B cell (primary cell): ENCODE results near the gene RNF11.

Experiments
- EZH2 ChIP-seq: IDR thresholded peaks from 2 replicates; pipeline ENCODE4 v1.6.1; 2012; ENCODE audit warnings: borderline replicate concordance, low read depth, mild to moderate bottlenecking, moderate library complexity, low read length; ENCODE audit not compliant: insufficient read depth, poor library complexity, severe bottlenecking
- TF ChIP-seq, protein P1 (sequence below): fragments of 200-600 bp; IDR thresholded peaks from one replicate; pipeline ENCODE4 v1.8.0; 2022; ENCODE audit warnings: antibody characterized with exemption, mild to moderate bottlenecking

DNA sequence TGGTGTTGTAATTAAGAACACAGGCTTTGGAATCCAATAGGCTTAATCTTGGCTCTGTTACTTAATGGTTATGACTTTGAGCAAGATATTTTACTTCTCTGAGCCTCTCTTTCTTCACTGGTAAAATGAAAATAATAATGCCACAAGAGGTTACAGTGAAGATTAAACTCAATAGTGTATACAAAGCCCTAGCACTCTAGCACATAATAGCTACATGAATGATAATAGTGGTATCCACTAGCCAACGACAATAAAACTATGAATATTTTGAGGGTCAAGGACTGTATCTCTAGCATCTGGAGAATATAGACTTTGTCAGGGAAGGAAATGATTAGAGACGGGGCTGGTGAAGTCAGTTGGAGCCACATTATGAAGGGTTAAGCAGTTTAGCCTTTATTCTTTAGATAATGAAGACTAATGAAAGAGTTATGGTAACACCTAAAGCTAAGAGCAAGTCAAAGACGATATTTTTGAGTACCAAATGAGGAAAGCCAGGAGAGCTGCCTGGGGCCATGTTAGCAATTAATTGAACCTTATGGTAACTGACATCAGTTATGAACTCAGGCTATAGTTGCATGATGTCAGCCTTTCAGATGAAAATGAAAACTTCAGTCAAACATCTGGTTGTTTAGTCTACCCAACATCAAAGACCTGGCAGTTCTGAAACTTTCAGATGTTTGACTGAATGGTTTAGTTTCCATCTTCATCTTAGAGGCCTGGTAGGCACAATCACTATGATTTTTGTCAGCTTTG, 32.8 kb upstream of the RNF11 start:
- TF ChIP-seq, protein P1, sequence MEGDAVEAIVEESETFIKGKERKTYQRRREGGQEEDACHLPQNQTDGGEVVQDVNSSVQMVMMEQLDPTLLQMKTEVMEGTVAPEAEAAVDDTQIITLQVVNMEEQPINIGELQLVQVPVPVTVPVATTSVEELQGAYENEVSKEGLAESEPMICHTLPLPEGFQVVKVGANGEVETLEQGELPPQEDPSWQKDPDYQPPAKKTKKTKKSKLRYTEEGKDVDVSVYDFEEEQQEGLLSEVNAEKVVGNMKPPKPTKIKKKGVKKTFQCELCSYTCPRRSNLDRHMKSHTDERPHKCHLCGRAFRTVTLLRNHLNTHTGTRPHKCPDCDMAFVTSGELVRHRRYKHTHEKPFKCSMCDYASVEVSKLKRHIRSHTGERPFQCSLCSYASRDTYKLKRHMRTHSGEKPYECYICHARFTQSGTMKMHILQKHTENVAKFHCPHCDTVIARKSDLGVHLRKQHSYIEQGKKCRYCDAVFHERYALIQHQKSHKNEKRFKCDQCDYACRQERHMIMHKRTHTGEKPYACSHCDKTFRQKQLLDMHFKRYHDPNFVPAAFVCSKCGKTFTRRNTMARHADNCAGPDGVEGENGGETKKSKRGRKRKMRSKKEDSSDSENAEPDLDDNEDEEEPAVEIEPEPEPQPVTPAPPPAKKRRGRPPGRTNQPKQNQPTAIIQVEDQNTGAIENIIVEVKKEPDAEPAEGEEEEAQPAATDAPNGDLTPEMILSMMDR: no peak
- TF ChIP-seq EZH2: no peak
